ENCODE measurements around the gene OSTN.

OSTN gene

GRCh38 chr3:191198932-191199331, at the start of gene OSTN:
OSTN (plus strand) TSS chr3:191199241; CDS start chr3:191212533, 13,292 bp downstream.
- Histone ChIP-seq H3K27ac (no peak within 1 kb of the TSS), H3K79me2 (ENCODE audit: insufficient read depth, low read depth) (no peaks in the 10 kb centered on the region), H3K36me3 (ENCODE audit: insufficient read depth) (no peaks in the 10 kb centered on the region), H4K20me1 (ENCODE audit: insufficient read depth) (no peaks in the 10 kb centered on the region), H3K9ac (no peak within 1 kb of the TSS), H3K4me1 (ENCODE audit: low read depth, poor library complexity, severe bottlenecking) (no peaks in the 10 kb centered on the region), H3K4me3 (IDR thresholded peaks at IDR 0.05; ENCODE audit: insufficient read depth, low read depth, low read length) (no peak within 1 kb of the TSS), H2AFZ (ENCODE audit: low read depth) (no peak within 1 kb of the TSS), H3K4me2 (no peak within 1 kb of the TSS), H3K27me3 (ENCODE audit: insufficient read depth, low read depth) (no peaks in the 10 kb centered on the region)
- no peak for TF ChIP-seq CTCF (conservative IDR thresholded peaks at IDR 0.05; ENCODE audit: low read depth, low read length)

- Histone ChIP-seq H3K4me3 (IDR thresholded peaks at IDR 0.05; ENCODE audit: insufficient read depth, low read depth, low read length) (no peak overlapping the region), H2AFZ (ENCODE audit: low read depth) (no peak overlapping the region), H3K27ac (no peak overlapping the region), H3K79me2 (ENCODE audit: insufficient read depth, low read depth) (no peaks in the 10 kb centered on the region), H3K9ac (no peak overlapping the region), H4K20me1 (ENCODE audit: insufficient read depth) (no peaks in the 10 kb centered on the region), H3K4me2 (no peak overlapping the region), H3K27me3 (ENCODE audit: insufficient read depth, low read depth) (no peaks in the 10 kb centered on the region), H3K4me1 (ENCODE audit: low read depth, poor library complexity, severe bottlenecking) (no peaks in the 10 kb centered on the region), H3K36me3 (ENCODE audit: insufficient read depth) (no peaks in the 10 kb centered on the region)
- TF ChIP-seq CTCF (conservative IDR thresholded peaks at IDR 0.05; ENCODE audit: low read depth, low read length) = no peak
These were observed 47.4 kb upstream of the OSTN start for GRCh38 chr3:191151653-191152052.

GRCh38 chr3:191154827-191155226, 44.2 kb upstream of the OSTN start:
- Histone ChIP-seq H4K20me1 (ENCODE audit: insufficient read depth) (no peaks in the 10 kb centered on the region), H3K27ac (no peak overlapping the region), H3K9ac (no peak overlapping the region), H3K4me1 (ENCODE audit: low read depth, poor library complexity, severe bottlenecking) (no peaks in the 10 kb centered on the region), H3K27me3 (ENCODE audit: insufficient read depth, low read depth) (no peaks in the 10 kb centered on the region), H3K79me2 (ENCODE audit: insufficient read depth, low read depth) (no peaks in the 10 kb centered on the region), H2AFZ (ENCODE audit: low read depth) (no peak overlapping the region), H3K4me2 (no peak overlapping the region), H3K4me3 (IDR thresholded peaks at IDR 0.05; ENCODE audit: insufficient read depth, low read depth, low read length) (no peak overlapping the region), H3K36me3 (ENCODE audit: insufficient read depth) (no peaks in the 10 kb centered on the region)
- TF ChIP-seq CTCF (conservative IDR thresholded peaks at IDR 0.05; ENCODE audit: low read depth, low read length) = no peak

GRCh38 chr3:191158247-191158646, 40.8 kb upstream of the OSTN start:
- Histone ChIP-seq H4K20me1 (ENCODE audit: insufficient read depth) (no peaks in the 10 kb centered on the region), H3K36me3 (ENCODE audit: insufficient read depth) (no peaks in the 10 kb centered on the region), H2AFZ (ENCODE audit: low read depth) (no peak overlapping the region), H3K4me3 (IDR thresholded peaks at IDR 0.05; ENCODE audit: insufficient read depth, low read depth, low read length) (no peak overlapping the region), H3K4me1 (ENCODE audit: low read depth, poor library complexity, severe bottlenecking) (no peaks in the 10 kb centered on the region), H3K27ac (no peak overlapping the region), H3K27me3 (ENCODE audit: insufficient read depth, low read depth) (no peaks in the 10 kb centered on the region), H3K4me2 (no peak overlapping the region), H3K9ac (no peak overlapping the region), H3K79me2 (ENCODE audit: insufficient read depth, low read depth) (no peaks in the 10 kb centered on the region)
- TF ChIP-seq CTCF (conservative IDR thresholded peaks at IDR 0.05; ENCODE audit: low read depth, low read length) = no peak

Data from KMS-11 (cell line).